Measurements from ENCODE around the gene ARID3C. TPM values are rescaled to one million over a fixed set of nuclear protein-coding genes. Genes with fewer than 3 reads are reported as not detected.

The ARID3C gene
- total RNA-seq, 6 experiments from 2014 or later = 1.7 to 6.7 (median 2.5) TPM

- intact Hi-C loops (cut with DNase I) = no loop called here
- no peak for DNase-seq
- Histone ChIP-seq H3K9me3 (no peaks in the 10 kb centered on the region), H3K27me3 (no peaks in the 10 kb centered on the region), H3K27ac (no peak overlapping the region), H3K36me3 (no peaks in the 10 kb centered on the region), H3K4me1 (peaks cover 0 to 13% (median 5%) of the 10 kb centered on the region in 4 donors), H3K4me3 (no peak overlapping the region)
- no peak for TF ChIP-seq POLR2A (IDR thresholded peaks at IDR 0.05)
- no peak for TF ChIP-seq CTCF (IDR thresholded peaks at IDR 0.05)
- no CpG with 5 or more reads among the region's 1 CpG for WGBS (ENCODE audit: insufficient coverage, low coverage, low lambda C conversion rate, missing lambda C conversion rate)
- no peak for ATAC-seq
Observed at GRCh38 chr9:34671307-34671706, 42.4 kb upstream of the ARID3C start.

- TF ChIP-seq CTCF (IDR thresholded peaks at IDR 0.05) (no peak), POLR2A (IDR thresholded peaks at IDR 0.05) (no peak)
- intact Hi-C loops (cut with DNase I) = no loop called here
- Histone ChIP-seq H3K36me3 (no peaks in the 10 kb centered on the region), H3K4me3 (no peak overlapping the region), H3K9me3 (no peaks in the 10 kb centered on the region), H3K27me3 (no peaks in the 10 kb centered on the region), H3K27ac (no peak overlapping the region), H3K4me1 (peaks cover 0 to 14% (median 5%) of the 10 kb centered on the region in 4 donors)
- ATAC-seq = no peak
- WGBS (ENCODE audit: insufficient coverage, low coverage, low lambda C conversion rate, missing lambda C conversion rate) = 72% methylated on average over 2 of the region's 5 CpGs
- DNase-seq = no peak
Observed at GRCh38 chr9:34669809-34670562, 41.1 kb upstream of the ARID3C start.

GRCh38 chr9:34665381-34666250 lies 36.8 kb upstream of the ARID3C start:
- TF ChIP-seq CTCF (IDR thresholded peaks at IDR 0.05) (no peak), POLR2A (IDR thresholded peaks at IDR 0.05) (peak; percentile 83)
- H3K9me3 ChIP-seq = no peaks in the 10 kb centered on the region
- DNase-seq (peak; percentile 97 to 98 (median 97)), ATAC-seq (peak; percentile 86 to 93 (median 88))
- H3K27me3 ChIP-seq = no peaks in the 10 kb centered on the region
- intact Hi-C loops (cut with DNase I) = no loop called here
- peak overlapping the region; percentile 87 to 93 (median 89) for H3K27ac ChIP-seq
- peaks cover 0 to 11% (median 5%) of the 10 kb centered on the region in 4 donors for H3K4me1 ChIP-seq
- no peaks in the 10 kb centered on the region for H3K36me3 ChIP-seq
- WGBS (ENCODE audit: insufficient coverage, low coverage, low lambda C conversion rate, missing lambda C conversion rate) = 0% methylated on average over 8 of the region's 55 CpGs
- peak overlapping the region; percentile 71 to 85 (median 72) for H3K4me3 ChIP-seq

GRCh38 chr9:34665067-34665380 lies 36.2 kb upstream of the ARID3C start:
- intact Hi-C loops (cut with DNase I) = no loop called here
- no peak for ATAC-seq
- Histone ChIP-seq H3K4me1 (peaks cover 0 to 11% (median 5%) of the 10 kb centered on the region in 4 donors), H3K4me3 (peak overlapping the region; percentile 71 to 85 (median 72)), H3K27ac (peak overlapping the region; percentile 74 to 93 (median 89)), H3K36me3 (no peaks in the 10 kb centered on the region), H3K9me3 (no peaks in the 10 kb centered on the region), H3K27me3 (no peaks in the 10 kb centered on the region)
- no peak for TF ChIP-seq POLR2A (IDR thresholded peaks at IDR 0.05)
- TF ChIP-seq CTCF (IDR thresholded peaks at IDR 0.05) = no peak
- WGBS (ENCODE audit: insufficient coverage, low coverage, low lambda C conversion rate, missing lambda C conversion rate) = 3% methylated on average over 7 of the region's 26 CpGs
- DNase-seq = no peak
